Keratinocyte (primary cell): ENCODE results near the gene CORO7. TPM values are rescaled to one million over a fixed set of nuclear protein-coding genes. Genes with fewer than 3 reads are reported as not detected.

Source experiments
- DNase-seq: peaks from one replicate; pipeline ENCODE4 v3.0.0-alpha.2; 2011; ENCODE audit warnings: low read depth, missing footprints, low spot score
- FAIRE-seq: peaks from 2 replicates; lab custom pipeline; 2011; peaks lifted over from hg19 to GRCh38; lab: Jason Lieb, UNC
- H2AFZ ChIP-seq: 2 replicates; pipeline ENCODE4 v1.6.0; 2012; ENCODE audit warnings: low read length, control low read depth, inconsistent platforms; ENCODE audit not compliant: control insufficient read depth
- H3K27ac ChIP-seq: 2 replicates; pipeline ENCODE4 v1.5.1; 2011; ENCODE audit warnings: low read length; ENCODE audit not compliant: control insufficient read depth, insufficient read depth
- H3K27me3 ChIP-seq: 3 replicates; pipeline ENCODE4 v1.6.0; 2011; ENCODE audit warnings: low read length; ENCODE audit not compliant: control insufficient read depth, insufficient read depth; ENCODE audit errors: extremely low read depth
- H3K36me3 ChIP-seq, 2 experiments: 2 replicates in 1 of 2; 3 replicates in 1 of 2; pipeline ENCODE4 v1.5.1; 2011; ENCODE audit warnings: low read length in 2 of 2, mild to moderate bottlenecking in 1 of 2; ENCODE audit not compliant: control insufficient read depth in 2 of 2, insufficient read depth in 2 of 2; ENCODE audit errors: extremely low read depth in 1 of 2
- H3K4me1 ChIP-seq: 3 replicates; pipeline ENCODE4 v1.5.1; 2011; ENCODE audit warnings: low read length; ENCODE audit not compliant: control insufficient read depth, insufficient read depth; ENCODE audit errors: extremely low read depth
- H3K4me2 ChIP-seq: 3 replicates; pipeline ENCODE4 v1.6.0; 2011; ENCODE audit warnings: low read depth, low read length; ENCODE audit not compliant: control insufficient read depth, insufficient read depth; ENCODE audit errors: extremely low read depth
- H3K4me3 ChIP-seq, 3 experiments: fragments of 200-600 bp in 1 of 3; sonication (generic) in 1 of 3; 2 replicates in 2 of 3; 3 replicates in 1 of 3; pipeline ENCODE4 v1.5.1; 2011 to 2016; ENCODE audit warnings: low read length in 3 of 3, mild to moderate bottlenecking in 3 of 3, control low read depth in 2 of 3, inconsistent platforms in 1 of 3, low read depth in 1 of 3, mixed read lengths in 1 of 3, mixed run types in 1 of 3, moderate library complexity in 1 of 3; ENCODE audit not compliant: control insufficient read depth in 2 of 3, insufficient read depth in 2 of 3; ENCODE audit errors: extremely low read depth in 1 of 3
- H3K79me2 ChIP-seq: 2 replicates; pipeline ENCODE4 v1.6.0; 2012; ENCODE audit warnings: low read length; ENCODE audit not compliant: control insufficient read depth, insufficient read depth
- H3K9ac ChIP-seq: 3 replicates; pipeline ENCODE4 v1.6.0; 2011; ENCODE audit warnings: low read length; ENCODE audit not compliant: control insufficient read depth, insufficient read depth; ENCODE audit errors: extremely low read depth
- H3K9me1 ChIP-seq: 3 replicates; pipeline ENCODE4 v1.6.0; 2011; ENCODE audit warnings: low read length; ENCODE audit not compliant: control insufficient read depth, insufficient read depth; ENCODE audit errors: extremely low read depth
- H3K9me3 ChIP-seq: 2 replicates; pipeline ENCODE4 v1.5.1; 2012; ENCODE audit warnings: low read depth, low read length; ENCODE audit not compliant: control insufficient read depth
- H4K20me1 ChIP-seq: 3 replicates; pipeline ENCODE4 v1.6.0; 2011; ENCODE audit warnings: low read length; ENCODE audit not compliant: control insufficient read depth, insufficient read depth; ENCODE audit errors: extremely low read depth
- EZH2 ChIP-seq: IDR thresholded peaks from one replicate; pipeline ENCODE4 v1.6.1; 2012; ENCODE audit warnings: inconsistent platforms, mild to moderate bottlenecking, low read length, moderate library complexity
- dilution Hi-C: fragments of 300-500 bp; cut with MboI; formaldehyde crosslinking; loops from one replicate; pipeline ENCODE4 v1.7.0; 2020; ENCODE audit warnings: low sequenced_read_pairs; ENCODE audit not compliant: extremely low pct_ligation_motif_present
- polyA plus RNA-seq, 5 experiments: library from polyadenylated mRNA; depleted of rRNA in 3 of 5; stranded (reverse) in 3 of 5; stranded (forward) in 1 of 5; unstranded in 1 of 5; fragments of >200 nt; gene quantifications; 1 replicate in 1 of 5; 2 replicates in 3 of 5; 3 replicates in 1 of 5; pipeline versions ENCODE4 v1.2.1 to v1.2.3, GENCODE V29; 2011 to 2012; ENCODE audit warnings: missing spikeins in 2 of 5, low read depth in 1 of 5, low replicate concordance in 1 of 5
- TF ChIP-seq, protein P1 (sequence below), 3 experiments: IDR thresholded peaks in 1 of 3; conservative IDR thresholded peaks in 1 of 3; optimal IDR thresholded peaks in 1 of 3; 2 replicates in 2 of 3; 3 replicates in 1 of 3; pipeline versions ENCODE3 to v1.5.1; 2011; ENCODE audit warnings: low read length in 3 of 3, mild to moderate bottlenecking in 3 of 3, moderate library complexity in 2 of 3, control low read depth in 1 of 3, inconsistent platforms in 1 of 3; ENCODE audit not compliant: insufficient read depth in 2 of 3; ENCODE audit errors: extremely low read depth in 1 of 3

Gene CORO7
- polyA plus RNA-seq, 1 donor (not counting 4 experiments of a cell fraction or from before 2014, with no cell fraction given) = 8.4 TPM

DNA sequence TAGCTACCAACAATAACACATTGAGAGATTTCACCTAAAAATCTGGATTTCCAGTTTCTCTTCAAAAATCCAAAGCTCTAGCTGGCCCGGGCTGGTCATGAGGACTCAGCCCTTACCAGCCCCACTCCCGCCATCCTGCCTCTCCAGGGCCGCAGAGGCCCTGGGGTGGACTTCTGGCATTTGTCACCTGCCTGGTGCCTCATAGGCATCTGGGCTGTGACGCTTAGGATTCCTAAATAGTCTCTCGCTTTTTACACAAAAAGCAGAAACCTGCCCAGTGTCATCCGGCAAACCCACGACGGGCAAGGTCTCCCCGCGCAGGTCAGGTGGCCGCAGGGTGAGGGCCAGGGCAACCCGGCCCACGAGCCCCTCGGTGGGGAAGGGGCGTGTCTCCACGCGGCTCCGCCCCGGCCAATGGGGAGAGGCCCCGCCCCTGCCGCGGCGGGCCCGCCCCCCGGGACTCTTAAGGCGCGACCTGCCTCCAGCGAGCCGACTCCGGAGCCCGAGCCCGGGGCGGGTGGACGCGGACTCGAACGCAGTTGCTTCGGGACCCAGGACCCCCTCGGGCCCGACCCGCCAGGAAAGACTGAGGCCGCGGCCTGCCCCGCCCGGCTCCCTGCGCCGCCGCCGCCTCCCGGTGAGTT, 44.9 kb downstream of the CORO7 start, which contains the start of gene VASN:
VASN (plus strand) TSS at position 492 of the 644 bp plus-strand sequence. CDS start 9,030 bp downstream, outside the sequence.
- no peak for DNase-seq
- dilution Hi-C loops = no loop called here
- Histone ChIP-seq H3K4me1 (peaks cover 37% of the 10 kb centered on the region), H4K20me1 (peaks cover 3% of the 10 kb centered on the region), H3K79me2 (no peaks in the 10 kb centered on the region), H3K9me3 (no peaks in the 10 kb centered on the region), H3K9ac (peak within 1 kb of the TSS; percentile 44), H3K36me3 (no peaks in the 10 kb centered on the region), H3K9me1 (peaks cover 3% of the 10 kb centered on the region), H2AFZ (no peak within 1 kb of the TSS), H3K4me2 (peak within 1 kb of the TSS; percentile 80), H3K27me3 (no peaks in the 10 kb centered on the region), H3K4me3 (peak within 1 kb of the TSS; percentile 35 to 65 (median 56)), H3K27ac (no peak within 1 kb of the TSS)
- TF ChIP-seq EZH2 = no peak
- TF ChIP-seq, protein P1, sequence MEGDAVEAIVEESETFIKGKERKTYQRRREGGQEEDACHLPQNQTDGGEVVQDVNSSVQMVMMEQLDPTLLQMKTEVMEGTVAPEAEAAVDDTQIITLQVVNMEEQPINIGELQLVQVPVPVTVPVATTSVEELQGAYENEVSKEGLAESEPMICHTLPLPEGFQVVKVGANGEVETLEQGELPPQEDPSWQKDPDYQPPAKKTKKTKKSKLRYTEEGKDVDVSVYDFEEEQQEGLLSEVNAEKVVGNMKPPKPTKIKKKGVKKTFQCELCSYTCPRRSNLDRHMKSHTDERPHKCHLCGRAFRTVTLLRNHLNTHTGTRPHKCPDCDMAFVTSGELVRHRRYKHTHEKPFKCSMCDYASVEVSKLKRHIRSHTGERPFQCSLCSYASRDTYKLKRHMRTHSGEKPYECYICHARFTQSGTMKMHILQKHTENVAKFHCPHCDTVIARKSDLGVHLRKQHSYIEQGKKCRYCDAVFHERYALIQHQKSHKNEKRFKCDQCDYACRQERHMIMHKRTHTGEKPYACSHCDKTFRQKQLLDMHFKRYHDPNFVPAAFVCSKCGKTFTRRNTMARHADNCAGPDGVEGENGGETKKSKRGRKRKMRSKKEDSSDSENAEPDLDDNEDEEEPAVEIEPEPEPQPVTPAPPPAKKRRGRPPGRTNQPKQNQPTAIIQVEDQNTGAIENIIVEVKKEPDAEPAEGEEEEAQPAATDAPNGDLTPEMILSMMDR (optimal IDR thresholded peaks at IDR 0.05 in 1 of 3, IDR thresholded peaks at IDR 0.05 in 1 of 3, conservative IDR thresholded peaks at IDR 0.05 in 1 of 3; ENCODE audit: extremely low read depth in 1 of 3, insufficient read depth in 2 of 3, low read length in 3 of 3) = no peak
- no peak for FAIRE-seq

DNA sequence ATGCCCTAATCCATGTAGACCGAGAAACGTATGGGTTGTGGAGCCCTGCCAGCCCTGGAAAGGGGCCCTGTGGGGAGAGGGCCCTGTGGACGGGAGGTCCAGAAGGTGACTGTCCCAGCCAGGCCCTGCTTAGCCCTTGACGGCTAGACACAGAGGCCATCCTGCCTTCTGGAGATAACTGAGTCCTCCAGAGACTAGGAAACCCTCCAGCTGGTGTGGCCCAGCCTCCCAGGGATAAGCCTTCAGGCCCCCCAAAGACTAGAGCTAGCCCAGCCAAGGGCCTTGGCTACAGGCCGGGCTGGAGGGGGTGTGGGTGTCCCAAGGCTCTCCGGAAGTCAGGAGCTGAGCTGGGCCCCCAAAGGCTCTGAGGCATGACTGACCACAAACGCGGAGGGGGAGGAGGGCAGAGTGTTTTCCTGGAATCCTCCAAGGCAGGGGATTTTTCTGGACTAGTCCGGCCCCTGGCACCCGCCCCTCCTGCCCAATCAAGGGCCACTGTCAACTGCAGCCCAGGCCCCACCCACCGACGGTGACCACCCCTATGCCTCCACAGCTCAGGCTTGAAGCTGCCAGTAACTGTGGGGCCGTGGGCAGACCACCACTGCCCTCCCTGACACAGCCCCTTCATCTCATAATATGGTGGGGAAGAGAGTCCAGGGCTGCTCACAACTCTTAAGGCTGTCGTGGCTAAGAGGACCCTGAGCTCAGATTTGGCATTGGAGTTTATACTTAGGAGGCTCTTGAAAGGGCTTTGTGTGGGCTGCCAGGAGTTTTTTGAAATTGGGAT, 45.6 kb downstream of the CORO7 start:
- dilution Hi-C loops = no loop called here
- no peak for TF ChIP-seq EZH2
- TF ChIP-seq, protein P1 (optimal IDR thresholded peaks at IDR 0.05 in 1 of 3, IDR thresholded peaks at IDR 0.05 in 1 of 3, conservative IDR thresholded peaks at IDR 0.05 in 1 of 3; ENCODE audit: extremely low read depth in 1 of 3, insufficient read depth in 2 of 3, low read length in 3 of 3) = no peak
- Histone ChIP-seq H3K9me1 (peaks cover 3% of the 10 kb centered on the region), H3K4me3 (no peak overlapping the region), H3K9ac (no peak overlapping the region), H3K36me3 (no peaks in the 10 kb centered on the region), H4K20me1 (peaks cover 3% of the 10 kb centered on the region), H3K27me3 (no peaks in the 10 kb centered on the region), H3K79me2 (no peaks in the 10 kb centered on the region), H3K27ac (no peak overlapping the region), H3K9me3 (no peaks in the 10 kb centered on the region), H3K4me1 (peaks cover 37% of the 10 kb centered on the region), H2AFZ (no peak overlapping the region), H3K4me2 (no peak overlapping the region)
- no peak for FAIRE-seq
- DNase-seq = no peak
